H1 (cell line): ENCODE data around the gene PCSK9. TPM values are rescaled to one million over a fixed set of nuclear protein-coding genes. Genes with fewer than 3 reads are reported as not detected.

ENCODE experiments used
- POU5F1 ChIP-seq: IDR thresholded peaks from 2 replicates; pipeline ENCODE4 v1.6.1; 2011; ENCODE audit warnings: low read depth, mild to moderate bottlenecking, low read length, moderate library complexity
- polyA plus RNA-seq, 7 experiments: library from polyadenylated mRNA; depleted of rRNA in 3 of 7; stranded (reverse) in 5 of 7; unstranded in 2 of 7; fragments of >200 nt in 5 of 7; fragments of 200-250 nt in 2 of 7; gene quantifications; 1 replicate in 5 of 7; 2 replicates in 1 of 7; 4 replicates in 1 of 7; pipeline versions ENCODE4 v1.2.1 to v1.2.3, GENCODE V29; 2011 to 2013; ENCODE audit warnings: missing spikeins in 2 of 7, mixed read lengths in 2 of 7
- total RNA-seq: library from RNA; stranded (reverse); fragmentation: NEBNext Ultra II Directional; extraction: Animal tissue kit (Norgen Biotek cat#: 25700); gene quantifications from 2 replicates; pipeline ENCODE4 v1.2.1, GENCODE V29; 2021
- TF ChIP-seq, protein P1 (sequence below): fragments of 300-600 bp; sonication (generic); IDR thresholded peaks from 2 replicates; pipeline ENCODE4 v1.7.1; 2012; ENCODE audit warnings: low read length, moderate library complexity, mild to moderate bottlenecking, inconsistent platforms; ENCODE audit not compliant: insufficient replicate concordance

The PCSK9 gene
- total and polyA plus RNA-seq, 2 of the 8 experiments (the other 6 are each of a cell fraction or from before 2014, with no cell fraction given): 22.3 to 32.3 TPM

- TF ChIP-seq, protein P1, sequence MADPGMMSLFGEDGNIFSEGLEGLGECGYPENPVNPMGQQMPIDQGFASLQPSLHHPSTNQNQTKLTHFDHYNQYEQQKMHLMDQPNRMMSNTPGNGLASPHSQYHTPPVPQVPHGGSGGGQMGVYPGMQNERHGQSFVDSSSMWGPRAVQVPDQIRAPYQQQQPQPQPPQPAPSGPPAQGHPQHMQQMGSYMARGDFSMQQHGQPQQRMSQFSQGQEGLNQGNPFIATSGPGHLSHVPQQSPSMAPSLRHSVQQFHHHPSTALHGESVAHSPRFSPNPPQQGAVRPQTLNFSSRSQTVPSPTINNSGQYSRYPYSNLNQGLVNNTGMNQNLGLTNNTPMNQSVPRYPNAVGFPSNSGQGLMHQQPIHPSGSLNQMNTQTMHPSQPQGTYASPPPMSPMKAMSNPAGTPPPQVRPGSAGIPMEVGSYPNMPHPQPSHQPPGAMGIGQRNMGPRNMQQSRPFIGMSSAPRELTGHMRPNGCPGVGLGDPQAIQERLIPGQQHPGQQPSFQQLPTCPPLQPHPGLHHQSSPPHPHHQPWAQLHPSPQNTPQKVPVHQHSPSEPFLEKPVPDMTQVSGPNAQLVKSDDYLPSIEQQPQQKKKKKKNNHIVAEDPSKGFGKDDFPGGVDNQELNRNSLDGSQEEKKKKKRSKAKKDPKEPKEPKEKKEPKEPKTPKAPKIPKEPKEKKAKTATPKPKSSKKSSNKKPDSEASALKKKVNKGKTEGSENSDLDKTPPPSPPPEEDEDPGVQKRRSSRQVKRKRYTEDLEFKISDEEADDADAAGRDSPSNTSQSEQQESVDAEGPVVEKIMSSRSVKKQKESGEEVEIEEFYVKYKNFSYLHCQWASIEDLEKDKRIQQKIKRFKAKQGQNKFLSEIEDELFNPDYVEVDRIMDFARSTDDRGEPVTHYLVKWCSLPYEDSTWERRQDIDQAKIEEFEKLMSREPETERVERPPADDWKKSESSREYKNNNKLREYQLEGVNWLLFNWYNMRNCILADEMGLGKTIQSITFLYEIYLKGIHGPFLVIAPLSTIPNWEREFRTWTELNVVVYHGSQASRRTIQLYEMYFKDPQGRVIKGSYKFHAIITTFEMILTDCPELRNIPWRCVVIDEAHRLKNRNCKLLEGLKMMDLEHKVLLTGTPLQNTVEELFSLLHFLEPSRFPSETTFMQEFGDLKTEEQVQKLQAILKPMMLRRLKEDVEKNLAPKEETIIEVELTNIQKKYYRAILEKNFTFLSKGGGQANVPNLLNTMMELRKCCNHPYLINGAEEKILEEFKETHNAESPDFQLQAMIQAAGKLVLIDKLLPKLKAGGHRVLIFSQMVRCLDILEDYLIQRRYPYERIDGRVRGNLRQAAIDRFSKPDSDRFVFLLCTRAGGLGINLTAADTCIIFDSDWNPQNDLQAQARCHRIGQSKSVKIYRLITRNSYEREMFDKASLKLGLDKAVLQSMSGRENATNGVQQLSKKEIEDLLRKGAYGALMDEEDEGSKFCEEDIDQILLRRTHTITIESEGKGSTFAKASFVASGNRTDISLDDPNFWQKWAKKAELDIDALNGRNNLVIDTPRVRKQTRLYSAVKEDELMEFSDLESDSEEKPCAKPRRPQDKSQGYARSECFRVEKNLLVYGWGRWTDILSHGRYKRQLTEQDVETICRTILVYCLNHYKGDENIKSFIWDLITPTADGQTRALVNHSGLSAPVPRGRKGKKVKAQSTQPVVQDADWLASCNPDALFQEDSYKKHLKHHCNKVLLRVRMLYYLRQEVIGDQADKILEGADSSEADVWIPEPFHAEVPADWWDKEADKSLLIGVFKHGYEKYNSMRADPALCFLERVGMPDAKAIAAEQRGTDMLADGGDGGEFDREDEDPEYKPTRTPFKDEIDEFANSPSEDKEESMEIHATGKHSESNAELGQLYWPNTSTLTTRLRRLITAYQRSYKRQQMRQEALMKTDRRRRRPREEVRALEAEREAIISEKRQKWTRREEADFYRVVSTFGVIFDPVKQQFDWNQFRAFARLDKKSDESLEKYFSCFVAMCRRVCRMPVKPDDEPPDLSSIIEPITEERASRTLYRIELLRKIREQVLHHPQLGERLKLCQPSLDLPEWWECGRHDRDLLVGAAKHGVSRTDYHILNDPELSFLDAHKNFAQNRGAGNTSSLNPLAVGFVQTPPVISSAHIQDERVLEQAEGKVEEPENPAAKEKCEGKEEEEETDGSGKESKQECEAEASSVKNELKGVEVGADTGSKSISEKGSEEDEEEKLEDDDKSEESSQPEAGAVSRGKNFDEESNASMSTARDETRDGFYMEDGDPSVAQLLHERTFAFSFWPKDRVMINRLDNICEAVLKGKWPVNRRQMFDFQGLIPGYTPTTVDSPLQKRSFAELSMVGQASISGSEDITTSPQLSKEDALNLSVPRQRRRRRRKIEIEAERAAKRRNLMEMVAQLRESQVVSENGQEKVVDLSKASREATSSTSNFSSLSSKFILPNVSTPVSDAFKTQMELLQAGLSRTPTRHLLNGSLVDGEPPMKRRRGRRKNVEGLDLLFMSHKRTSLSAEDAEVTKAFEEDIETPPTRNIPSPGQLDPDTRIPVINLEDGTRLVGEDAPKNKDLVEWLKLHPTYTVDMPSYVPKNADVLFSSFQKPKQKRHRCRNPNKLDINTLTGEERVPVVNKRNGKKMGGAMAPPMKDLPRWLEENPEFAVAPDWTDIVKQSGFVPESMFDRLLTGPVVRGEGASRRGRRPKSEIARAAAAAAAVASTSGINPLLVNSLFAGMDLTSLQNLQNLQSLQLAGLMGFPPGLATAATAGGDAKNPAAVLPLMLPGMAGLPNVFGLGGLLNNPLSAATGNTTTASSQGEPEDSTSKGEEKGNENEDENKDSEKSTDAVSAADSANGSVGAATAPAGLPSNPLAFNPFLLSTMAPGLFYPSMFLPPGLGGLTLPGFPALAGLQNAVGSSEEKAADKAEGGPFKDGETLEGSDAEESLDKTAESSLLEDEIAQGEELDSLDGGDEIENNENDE: no peak
- no peak for TF ChIP-seq POU5F1
- TF ChIP-seq, all 59 proteins: peak for 0
Observed at GRCh38 chr1:55061000-55061705, 21.8 kb downstream of the PCSK9 start (continued).
